Endodermal cell (in vitro differentiated cells): ENCODE results near the gene NCMAP. TPM values are rescaled to one million over a fixed set of nuclear protein-coding genes. Genes with fewer than 3 reads are reported as not detected.
A peak's percentile ranks its signal among the peaks of the same experiment; 100 is the strongest.
"Not testable (repeated sequence)": the region's sequence is repeated elsewhere in the genome, so short reads cannot be mapped to it uniquely, and the experiment has no call there.

ENCODE experiments used
- DNase-seq: peaks from one replicate; pipeline ENCODE4 v3.0.0-alpha.2; 2017
- H3K27ac ChIP-seq: 2 replicates; pipeline ENCODE4 v1.5.1; 2013; ENCODE audit warnings: mild to moderate bottlenecking, low read depth, low read length, moderate library complexity
- H3K27me3 ChIP-seq: 2 replicates; pipeline ENCODE4 v1.6.1; 2013; ENCODE audit warnings: mild to moderate bottlenecking, low read length, moderate library complexity; ENCODE audit not compliant: insufficient read depth, control insufficient read depth, poor library complexity, severe bottlenecking
- H3K36me3 ChIP-seq: 2 replicates; pipeline ENCODE4 v1.7.0; 2013; ENCODE audit warnings: mild to moderate bottlenecking, low read length, moderate library complexity; ENCODE audit not compliant: control insufficient read depth, insufficient read depth
- H3K4me1 ChIP-seq: one replicate; pipeline ENCODE4 v1.7.0; 2013; ENCODE audit warnings: low read length; ENCODE audit not compliant: control insufficient read depth, insufficient read depth
- H3K4me3 ChIP-seq: 2 replicates; pipeline ENCODE4 v1.5.1; 2013; ENCODE audit warnings: mild to moderate bottlenecking, low read length, moderate library complexity
- H3K9ac ChIP-seq: 2 replicates; pipeline ENCODE4 v1.6.1; 2013; ENCODE audit warnings: mild to moderate bottlenecking, low read length, moderate library complexity; ENCODE audit not compliant: poor library complexity, severe bottlenecking; ENCODE audit errors: extremely low read depth
- H3K9me3 ChIP-seq: 2 replicates; pipeline ENCODE4 v1.6.1; 2013; ENCODE audit warnings: mild to moderate bottlenecking, low read length, moderate library complexity; ENCODE audit not compliant: control insufficient read depth
- H3K27ac Mint-ChIP-seq: 2 replicates; pipeline ENCODE4 v1.8.0; 2020; ENCODE audit warnings: mixed read lengths
- H3K27me3 Mint-ChIP-seq: 2 replicates; pipeline ENCODE4 v1.8.0; 2021; ENCODE audit warnings: mild to moderate bottlenecking, mixed read lengths; ENCODE audit not compliant: insufficient read depth
- H3K36me3 Mint-ChIP-seq: 2 replicates; pipeline ENCODE4 v1.8.0; 2020; ENCODE audit warnings: low read depth, mixed read lengths
- H3K4me1 Mint-ChIP-seq: 2 replicates; pipeline ENCODE4 v1.8.0; 2020; ENCODE audit warnings: mixed read lengths
- H3K4me3 Mint-ChIP-seq: 2 replicates; pipeline ENCODE4 v1.8.0; 2020; ENCODE audit warnings: mild to moderate bottlenecking, moderate library complexity, mixed read lengths
- H3K9me3 Mint-ChIP-seq: 2 replicates; pipeline ENCODE4 v1.8.0; 2020; ENCODE audit warnings: mild to moderate bottlenecking, mixed read lengths
- WGBS, 2 experiments: methylation state at CpG; one replicate each; pipeline versions ENCODE4 v1.1.5 to v1.1.7; 2013; ENCODE audit warnings: missing lambda C conversion rate in 2 of 2, mixed read lengths in 1 of 2; ENCODE audit not compliant: insufficient coverage in 1 of 2, insufficient read length in 1 of 2; 5-methylcytosine and 5-hydroxymethylcytosine counted together
- total RNA-seq, 2 donors: library from RNA; stranded (reverse); fragmentation: NEBNext Ultra II Directional in 1 of 2; extraction: Animal tissue kit (Norgen Biotek cat#: 25700) in 1 of 2; gene quantifications; 2 replicates in 1 of 2; 3 replicates in 1 of 2; pipeline ENCODE4 v1.2.1, GENCODE V29; 2021
- TF ChIP-seq, protein P1 (sequence below): fragments of 200-600 bp; sonication (generic); conservative IDR thresholded peaks from 2 replicates; pipeline ENCODE4 v1.5.0; 2021; ENCODE audit warnings: antibody characterized with exemption, mild to moderate bottlenecking

NCMAP gene
- total RNA-seq, 2 donors from 2014 or later = 0.15 to 0.42 TPM

DNA sequence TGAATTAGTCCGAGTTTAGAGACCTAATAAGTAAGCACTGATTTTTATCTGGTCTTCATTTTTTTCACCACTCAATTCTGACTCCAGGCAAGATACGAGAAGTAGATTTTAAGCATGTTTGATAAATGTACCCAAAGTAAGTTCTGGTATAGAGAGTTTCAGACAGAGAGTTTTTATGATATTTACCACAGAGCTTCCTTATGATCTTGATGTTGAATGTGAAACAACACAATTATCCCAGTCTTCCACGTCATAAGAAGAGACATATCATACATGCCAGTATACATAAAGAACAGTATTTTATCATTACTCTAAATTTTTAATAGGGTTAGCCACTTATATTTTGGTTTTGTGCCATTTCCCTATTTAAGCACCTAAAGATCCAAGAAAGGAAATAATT is 7.8 kb upstream of the NCMAP start:
- no peaks in the 10 kb centered on the region for H3K9me3 ChIP-seq
- no peak overlapping the region for H3K27ac Mint-ChIP-seq
- H3K27me3 Mint-ChIP-seq = no peaks in the 10 kb centered on the region

DNA sequence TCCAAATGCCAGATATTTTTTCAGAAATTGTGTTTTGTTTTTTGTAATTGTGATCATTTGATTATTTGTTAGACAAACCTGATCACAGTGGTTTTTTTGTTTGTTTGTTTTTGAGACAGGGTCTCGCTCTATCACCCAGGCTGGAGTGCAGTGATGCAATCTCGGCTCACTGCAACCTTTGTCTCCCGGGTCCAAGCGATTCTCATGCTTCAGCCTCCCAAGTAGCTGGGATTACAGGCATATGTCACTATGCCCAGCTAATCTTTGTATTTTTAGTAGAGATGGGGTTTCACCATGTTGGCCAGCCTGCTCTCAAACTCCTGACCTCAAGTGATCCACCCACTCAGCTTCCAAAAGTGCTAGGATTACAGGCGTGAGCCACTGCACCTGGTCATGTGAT is 6.7 kb upstream of the NCMAP start:
- not testable (repeated sequence) for H3K9me3 ChIP-seq, H3K27ac ChIP-seq, DNase-seq, H3K27me3 Mint-ChIP-seq, H3K27ac Mint-ChIP-seq, H3K4me1 ChIP-seq, H3K27me3 ChIP-seq, H3K9me3 Mint-ChIP-seq, H3K9ac ChIP-seq, H3K4me1 Mint-ChIP-seq, H3K4me3 ChIP-seq, H3K36me3 Mint-ChIP-seq, H3K36me3 ChIP-seq, H3K4me3 Mint-ChIP-seq
- WGBS, 2 experiments = 86 to 96% methylated on average over 1 to 5 of the region's 5 CpGs

More for the DNA sequence above, 7.8 kb upstream of the NCMAP start:
- no peaks in the 10 kb centered on the region for H3K9me3 Mint-ChIP-seq
- TF ChIP-seq, protein P1, sequence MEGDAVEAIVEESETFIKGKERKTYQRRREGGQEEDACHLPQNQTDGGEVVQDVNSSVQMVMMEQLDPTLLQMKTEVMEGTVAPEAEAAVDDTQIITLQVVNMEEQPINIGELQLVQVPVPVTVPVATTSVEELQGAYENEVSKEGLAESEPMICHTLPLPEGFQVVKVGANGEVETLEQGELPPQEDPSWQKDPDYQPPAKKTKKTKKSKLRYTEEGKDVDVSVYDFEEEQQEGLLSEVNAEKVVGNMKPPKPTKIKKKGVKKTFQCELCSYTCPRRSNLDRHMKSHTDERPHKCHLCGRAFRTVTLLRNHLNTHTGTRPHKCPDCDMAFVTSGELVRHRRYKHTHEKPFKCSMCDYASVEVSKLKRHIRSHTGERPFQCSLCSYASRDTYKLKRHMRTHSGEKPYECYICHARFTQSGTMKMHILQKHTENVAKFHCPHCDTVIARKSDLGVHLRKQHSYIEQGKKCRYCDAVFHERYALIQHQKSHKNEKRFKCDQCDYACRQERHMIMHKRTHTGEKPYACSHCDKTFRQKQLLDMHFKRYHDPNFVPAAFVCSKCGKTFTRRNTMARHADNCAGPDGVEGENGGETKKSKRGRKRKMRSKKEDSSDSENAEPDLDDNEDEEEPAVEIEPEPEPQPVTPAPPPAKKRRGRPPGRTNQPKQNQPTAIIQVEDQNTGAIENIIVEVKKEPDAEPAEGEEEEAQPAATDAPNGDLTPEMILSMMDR = no peak
- Histone ChIP-seq H3K27me3 (no peaks in the 10 kb centered on the region), H3K4me1 (no peaks in the 10 kb centered on the region), H3K27ac (no peak overlapping the region), H3K4me3 (no peak overlapping the region), H3K36me3 (no peaks in the 10 kb centered on the region), H3K9ac (no peak overlapping the region)
- WGBS, 2 experiments = 100% methylated on average over 1 to 3 of the region's 3 CpGs
- H3K4me3 Mint-ChIP-seq = no peak overlapping the region
- no peaks in the 10 kb centered on the region for H3K36me3 Mint-ChIP-seq
- H3K4me1 Mint-ChIP-seq = peaks cover 4% of the 10 kb centered on the region
- DNase-seq = no peak

DNA sequence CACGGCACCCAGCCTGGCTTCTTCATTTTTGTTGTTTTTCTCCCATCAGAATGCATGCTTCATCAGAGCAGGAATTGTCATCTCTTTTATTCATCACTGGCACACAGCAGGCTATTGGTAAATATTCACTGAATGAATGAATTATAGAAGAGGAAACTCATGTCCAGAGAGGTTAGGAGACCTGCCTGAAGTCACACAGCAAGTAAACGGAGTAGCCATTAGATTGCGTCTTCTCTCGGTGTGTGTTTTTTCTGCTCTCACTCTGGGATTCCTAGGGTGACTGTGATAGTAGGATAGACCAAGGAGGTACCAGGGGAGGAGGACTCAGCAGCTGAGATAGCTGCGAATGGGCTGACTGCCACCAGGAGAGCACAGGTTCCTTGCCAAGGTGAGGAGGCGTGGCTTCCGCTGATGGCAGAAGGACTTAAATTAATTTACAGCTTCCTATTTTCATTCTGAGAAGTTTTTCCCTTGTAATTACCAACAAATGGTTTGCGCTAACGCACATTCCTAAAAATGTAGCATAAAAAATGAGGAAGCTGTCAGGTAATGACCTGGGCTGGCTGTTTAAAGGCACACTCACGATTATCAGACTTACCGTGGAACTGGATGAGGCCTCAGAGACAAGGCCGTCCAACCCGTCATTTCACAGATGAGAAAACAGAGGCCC is 4.5 kb upstream of the NCMAP start:
- Histone ChIP-seq H3K4me1 (no peaks in the 10 kb centered on the region), H3K36me3 (no peaks in the 10 kb centered on the region), H3K27ac (no peak overlapping the region), H3K9ac (no peak overlapping the region), H3K4me3 (no peak overlapping the region), H3K9me3 (no peaks in the 10 kb centered on the region), H3K27me3 (peaks cover 22% of the 10 kb centered on the region)
- H3K4me3 Mint-ChIP-seq = no peak overlapping the region
- no peaks in the 10 kb centered on the region for H3K36me3 Mint-ChIP-seq
- H3K4me1 Mint-ChIP-seq = peaks cover 8% of the 10 kb centered on the region
- H3K9me3 Mint-ChIP-seq = no peaks in the 10 kb centered on the region
- peak; percentile 63 for DNase-seq
- no peak overlapping the region for H3K27ac Mint-ChIP-seq
- peaks cover 26% of the 10 kb centered on the region for H3K27me3 Mint-ChIP-seq
- 91% methylated on average over 11 to 13 of the region's 13 CpGs for WGBS, 2 experiments
- TF ChIP-seq, protein P1 = no peak
